ENCODE data around the gene EXOSC6.

- TF ChIP-seq CTCF (IDR thresholded peaks at IDR 0.05), result no peak
- no peak for TF ChIP-seq POLR2A (IDR thresholded peaks at IDR 0.05)
These were observed 17.7 kb upstream of the EXOSC6 start for GRCh38 chr16:70269471-70269870.
